ENCODE measurements around the gene NAGPA. TPM values are rescaled to one million over a fixed set of nuclear protein-coding genes. Genes with fewer than 3 reads are reported as not detected.
A peak's percentile ranks its signal among the peaks of the same experiment; 100 is the strongest.
"Not testable (repeated sequence)": the region's sequence is repeated elsewhere in the genome, so short reads cannot be mapped to it uniquely, and the experiment has no call there.

The NAGPA gene, protein sequence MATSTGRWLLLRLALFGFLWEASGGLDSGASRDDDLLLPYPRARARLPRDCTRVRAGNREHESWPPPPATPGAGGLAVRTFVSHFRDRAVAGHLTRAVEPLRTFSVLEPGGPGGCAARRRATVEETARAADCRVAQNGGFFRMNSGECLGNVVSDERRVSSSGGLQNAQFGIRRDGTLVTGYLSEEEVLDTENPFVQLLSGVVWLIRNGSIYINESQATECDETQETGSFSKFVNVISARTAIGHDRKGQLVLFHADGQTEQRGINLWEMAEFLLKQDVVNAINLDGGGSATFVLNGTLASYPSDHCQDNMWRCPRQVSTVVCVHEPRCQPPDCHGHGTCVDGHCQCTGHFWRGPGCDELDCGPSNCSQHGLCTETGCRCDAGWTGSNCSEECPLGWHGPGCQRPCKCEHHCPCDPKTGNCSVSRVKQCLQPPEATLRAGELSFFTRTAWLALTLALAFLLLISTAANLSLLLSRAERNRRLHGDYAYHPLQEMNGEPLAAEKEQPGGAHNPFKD
- total RNA-seq, result 10 to 100 TPM; 22.7 to 22.9 TPM
- long read RNA-seq, transcript NAGPA-201 (10 exons, 2,202 nt), result major isoform, 26 of 63 reads
- long read RNA-seq, partial matches to known transcripts, result 14 of 63 reads
- long read RNA-seq, other reads (novel, unspliced or antisense), result 23 of 63 reads

DNA sequence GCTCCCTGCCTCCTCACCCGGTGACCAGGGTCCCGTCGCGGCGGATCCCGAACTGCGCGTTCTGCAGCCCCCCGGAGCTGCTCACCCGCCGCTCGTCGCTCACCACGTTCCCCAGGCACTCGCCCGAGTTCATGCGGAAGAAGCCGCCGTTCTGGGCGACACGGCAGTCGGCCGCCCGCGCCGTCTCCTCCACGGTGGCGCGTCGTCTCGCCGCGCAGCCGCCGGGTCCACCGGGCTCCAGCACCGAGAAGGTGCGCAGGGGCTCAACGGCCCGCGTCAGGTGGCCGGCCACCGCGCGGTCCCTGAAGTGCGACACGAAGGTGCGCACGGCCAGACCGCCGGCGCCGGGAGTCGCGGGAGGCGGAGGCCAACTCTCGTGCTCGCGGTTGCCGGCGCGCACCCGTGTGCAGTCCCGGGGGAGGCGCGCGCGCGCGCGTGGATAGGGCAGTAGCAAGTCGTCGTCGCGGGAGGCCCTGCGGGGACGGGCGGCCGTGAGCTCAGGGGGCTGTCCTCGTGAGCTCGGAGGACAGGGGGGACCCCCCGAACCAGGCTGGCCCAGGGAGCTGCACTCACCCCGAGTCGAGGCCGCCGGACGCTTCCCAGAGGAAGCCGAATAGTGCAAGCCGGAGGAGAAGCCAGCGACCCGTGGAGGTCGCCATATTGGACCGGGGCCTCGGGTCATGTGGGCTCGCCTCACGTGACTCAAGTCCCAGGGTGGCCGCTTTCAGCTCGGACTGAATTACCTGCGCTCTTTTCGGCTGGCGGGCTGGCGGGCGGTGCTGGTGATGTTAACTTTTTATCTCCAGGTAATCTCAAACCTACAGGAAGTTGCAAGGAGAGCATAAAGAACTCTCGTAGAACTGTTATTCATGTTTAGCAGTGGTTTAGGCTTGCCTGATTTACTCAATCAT, at the start of gene NAGPA:
Gene NAGPA, minus strand, starts transcription at position 680 of the 911 bp plus-strand sequence. Its CDS starts 21 bp downstream, at position 659.
- DNase-seq, result peak; percentile 86 to 96
- intact Hi-C loops (cut with DNase I, micrococcal nuclease), result no loop called here

DNA sequence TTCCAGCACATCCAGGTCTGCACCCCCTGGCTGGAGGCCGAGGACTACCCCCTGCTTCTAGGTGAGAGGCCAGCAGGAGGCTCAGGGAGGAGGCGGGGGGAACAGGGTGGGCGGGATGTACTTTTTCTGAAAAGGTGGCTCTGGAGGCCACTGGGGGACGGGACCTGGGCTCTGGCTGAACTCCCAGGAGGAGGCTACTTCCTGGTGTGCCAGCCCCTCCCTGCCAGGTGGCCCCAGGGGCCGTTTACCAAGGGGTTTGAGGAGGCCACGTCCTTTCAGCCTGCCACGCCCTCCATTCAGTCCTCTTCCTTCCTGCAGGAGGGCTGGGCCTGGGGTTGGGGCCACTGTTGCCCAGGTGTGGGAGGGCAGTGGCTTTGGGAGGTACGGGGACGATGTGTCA, 47.3 kb upstream of the NAGPA start:
- peak; percentile 86 for ATAC-seq
- intact Hi-C loops (cut with DNase I, micrococcal nuclease), result not testable (repeated sequence)

More for the DNA sequence above, at the start of gene NAGPA:
- peak; percentile 86 for ATAC-seq

DNA sequence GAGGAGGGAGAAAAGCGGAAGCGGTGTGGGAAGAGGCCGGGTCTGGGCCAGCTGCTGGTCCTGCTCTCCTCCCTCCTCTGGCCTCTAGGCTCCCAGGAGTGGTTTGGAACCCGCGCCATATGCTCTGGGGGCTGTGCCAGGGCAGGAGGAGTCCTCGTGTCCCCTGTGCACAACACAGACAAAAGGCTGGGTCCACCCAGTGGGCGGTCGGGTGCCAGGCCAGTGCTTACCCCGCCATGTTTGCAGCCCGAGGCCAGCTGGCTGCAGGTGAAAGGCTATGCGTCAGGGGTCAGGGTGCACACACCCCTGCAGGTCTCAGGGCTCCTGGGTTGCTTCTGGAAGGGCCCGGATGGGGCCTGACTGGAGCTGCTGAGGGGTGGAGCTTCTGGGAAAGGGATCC, 46.7 kb upstream of the NAGPA start:
- DNase-seq (peak; percentile 36 to 73), ATAC-seq (peak; percentile 42)
- intact Hi-C loops (cut with DNase I, micrococcal nuclease), result not testable (repeated sequence)

More for the DNA sequence above, 47.3 kb upstream of the NAGPA start:
- peak; percentile 78 to 93 for DNase-seq

DNA sequence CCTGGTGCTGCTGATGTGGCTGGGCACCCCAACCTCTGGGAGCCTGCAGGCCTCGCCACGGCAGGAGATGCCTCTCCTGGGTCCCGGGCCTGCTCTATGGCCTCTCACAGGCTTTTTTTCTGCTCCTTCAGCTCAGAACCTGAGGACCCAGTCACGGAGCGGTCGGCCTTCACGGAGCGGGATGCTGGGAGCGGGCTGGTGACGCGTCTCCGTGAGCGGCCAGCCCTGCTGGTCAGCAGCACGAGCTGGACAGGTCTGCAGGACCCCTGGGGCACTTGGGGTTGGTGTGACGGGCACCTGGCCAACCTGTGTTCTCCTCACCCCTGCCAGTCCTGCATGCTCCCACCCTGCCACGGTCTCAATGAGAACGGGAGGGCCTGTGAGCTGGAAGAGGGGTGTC, 44.9 kb upstream of the NAGPA start:
- intact Hi-C loops (cut with DNase I, micrococcal nuclease), result no loop called here
- DNase-seq (no peak), ATAC-seq (no peak)

DNA sequence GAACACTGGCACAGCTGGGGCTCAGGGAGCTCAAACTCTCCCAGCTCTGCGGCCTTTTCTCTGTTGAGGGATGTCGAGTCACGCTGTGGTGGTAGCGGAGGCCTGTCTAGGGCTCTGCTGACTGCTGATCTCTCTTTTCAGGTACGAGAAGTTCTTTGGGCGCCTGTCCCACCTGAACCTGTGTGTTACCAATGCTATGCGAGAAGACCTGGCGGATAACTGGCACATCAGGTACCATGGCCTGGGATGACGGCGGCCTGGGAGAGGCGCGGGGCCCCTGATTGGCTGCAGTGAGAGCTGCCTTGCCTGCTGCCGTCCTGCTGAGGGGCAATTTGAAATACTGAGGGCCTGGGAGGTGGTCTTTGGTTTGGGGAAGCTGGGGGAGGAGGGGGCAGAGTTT, 43.6 kb upstream of the NAGPA start:
- intact Hi-C loops (cut with DNase I, micrococcal nuclease), result no loop called here
- DNase-seq (no peak), ATAC-seq (no peak)

DNA sequence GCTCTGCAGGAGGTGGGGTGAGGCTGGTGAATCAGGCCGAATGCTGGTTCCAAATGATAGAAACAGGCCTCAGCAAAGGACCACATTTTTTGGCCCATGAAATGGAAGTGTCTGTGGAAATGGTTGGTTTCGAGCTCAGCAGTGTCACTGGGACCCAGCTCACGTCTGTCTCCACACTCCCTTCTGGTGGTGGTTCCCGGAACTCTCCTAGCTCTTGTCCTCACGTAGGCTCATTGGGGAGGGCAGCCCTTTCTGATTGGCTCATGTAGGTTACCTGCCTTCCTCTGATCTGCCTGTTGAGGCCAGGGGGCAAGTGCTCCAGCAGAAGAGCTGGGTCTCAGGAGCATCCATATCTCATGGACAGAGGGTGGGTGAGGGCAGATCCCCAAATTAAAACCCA, 41.9 kb upstream of the NAGPA start:
- intact Hi-C loops (cut with DNase I, micrococcal nuclease), result no loop called here
- ATAC-seq, result no peak
- DNase-seq, result no peak

DNA sequence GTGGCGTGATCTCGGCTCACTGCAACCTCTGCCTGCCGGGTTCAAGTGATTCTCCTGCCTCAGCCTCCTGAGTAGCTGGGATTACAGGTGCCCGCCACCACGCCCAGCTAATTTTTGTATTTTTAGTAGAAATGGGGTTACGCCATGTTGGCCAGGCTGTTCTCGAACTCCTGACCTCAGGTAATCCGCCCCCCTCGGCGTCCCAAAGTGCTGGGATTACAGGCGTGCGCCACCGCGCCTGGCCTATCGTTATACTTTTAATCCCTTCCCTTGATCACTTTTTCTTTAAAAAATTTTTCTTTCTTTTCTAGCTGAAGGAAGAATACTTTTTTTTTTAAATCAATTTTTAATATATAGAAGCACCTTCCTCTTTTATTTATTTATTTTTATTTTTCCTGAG, 40.0 kb upstream of the NAGPA start:
- ATAC-seq; intact Hi-C loops (cut with DNase I, micrococcal nuclease): not testable (repeated sequence)
- DNase-seq, result peak in 1 of 2 donors; percentile 18

DNA sequence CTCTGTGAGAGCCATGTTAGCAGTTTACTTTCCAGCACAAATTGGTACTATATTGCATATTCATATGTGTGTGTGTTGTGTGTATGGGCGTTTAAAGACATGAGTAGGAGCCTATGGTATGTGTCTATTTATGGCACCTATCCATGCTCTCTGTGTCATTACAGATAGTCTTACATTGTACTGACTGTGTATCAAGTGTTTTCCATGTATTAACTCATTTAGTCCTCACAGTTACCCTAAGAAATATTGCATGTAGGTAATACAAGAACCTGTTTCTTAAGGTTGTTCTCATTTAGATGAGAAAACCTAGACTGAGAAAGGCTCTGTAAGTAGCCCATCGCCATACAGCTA, 39.5 kb upstream of the NAGPA start:
- no peak for DNase-seq
- intact Hi-C loops (cut with DNase I, micrococcal nuclease), result no loop called here

DNA sequence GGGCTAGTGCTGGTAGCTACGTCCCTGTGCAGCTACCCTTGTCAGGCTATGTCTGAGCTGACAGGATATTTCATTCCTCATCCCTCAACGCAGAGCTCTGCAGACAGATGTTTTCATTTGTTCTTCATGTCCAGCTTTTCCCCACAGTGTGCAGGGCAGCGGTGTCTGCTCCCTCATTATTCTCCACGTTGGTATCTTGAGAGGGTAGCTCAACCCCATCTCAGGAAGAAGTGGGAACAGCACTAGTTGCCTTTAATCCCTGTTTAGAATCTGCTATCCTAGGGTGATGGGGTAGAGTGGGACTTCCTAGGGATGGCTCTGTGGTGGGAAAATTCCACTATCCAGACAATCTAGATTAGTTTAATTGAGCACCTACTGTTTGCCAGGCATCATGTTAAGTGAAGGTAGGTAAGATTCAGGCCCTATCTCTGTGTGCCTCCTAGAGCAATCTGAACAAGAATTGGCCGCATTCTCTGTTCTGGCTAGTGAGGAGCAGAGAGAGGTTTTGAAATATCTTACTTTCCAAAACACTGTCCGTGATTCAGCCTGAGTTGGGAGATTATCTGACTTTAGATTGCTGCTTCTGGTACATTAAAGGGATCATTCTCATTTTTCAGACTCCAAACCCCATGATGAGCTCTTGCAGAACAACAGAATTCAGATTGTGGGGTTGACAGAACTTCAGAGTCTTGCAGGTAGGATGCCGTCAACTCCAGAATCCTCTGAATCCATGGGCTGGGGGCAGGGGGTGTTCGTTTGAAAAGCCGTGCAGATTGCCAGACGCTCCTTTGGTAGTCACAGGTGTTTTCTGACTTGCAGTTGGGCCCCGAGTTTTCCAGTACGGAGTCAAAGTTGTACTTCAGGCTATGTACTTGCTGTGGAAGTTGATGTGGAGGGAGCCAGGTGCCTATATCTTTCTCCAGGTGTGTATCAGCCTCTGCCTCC, 38.9 kb upstream of the NAGPA start:
- ATAC-seq (no peak), DNase-seq (peak in 1 of 2 donors; percentile 19)
- intact Hi-C loops (cut with DNase I, micrococcal nuclease), result no loop called here

More for the DNA sequence above, 39.5 kb upstream of the NAGPA start:
- no peak for ATAC-seq

DNA sequence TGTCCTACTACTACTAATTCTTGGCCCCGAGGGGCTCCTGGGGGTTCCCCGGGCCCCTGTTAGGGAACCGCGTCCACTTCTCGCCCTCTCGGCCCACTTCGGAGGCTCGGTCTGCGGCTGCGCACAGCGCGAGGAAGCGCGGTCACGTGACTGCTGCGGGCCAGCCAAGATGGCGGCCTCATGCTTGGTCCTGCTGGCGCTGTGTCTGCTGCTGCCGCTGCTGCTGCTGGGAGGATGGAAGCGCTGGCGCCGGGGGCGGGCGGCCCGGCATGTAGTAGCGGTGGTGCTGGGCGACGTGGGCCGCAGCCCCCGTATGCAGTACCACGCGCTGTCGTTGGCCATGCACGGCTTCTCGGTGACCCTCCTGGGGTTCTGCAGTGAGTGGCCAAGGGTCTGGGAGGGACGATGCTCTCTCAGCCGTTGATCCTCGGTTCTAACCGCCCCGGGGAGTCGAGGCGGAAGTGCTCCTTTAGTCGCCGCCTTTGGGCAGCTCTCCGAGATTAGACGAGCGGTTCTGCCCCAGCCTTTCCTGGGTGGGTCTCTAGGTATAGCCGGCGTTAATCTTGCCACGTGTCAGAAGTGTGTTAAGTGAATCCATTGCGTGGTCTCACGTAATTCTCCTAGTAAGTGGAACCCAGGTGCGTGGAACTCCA, 38.1 kb upstream of the NAGPA start, which contains the start of gene ALG1:
Gene ALG1, plus strand, starts transcription at position 163 of the 653 bp plus-strand sequence. Its CDS starts 7 bp downstream, at position 170.
- DNase-seq (peak; percentile 84 to 94), ATAC-seq (peak; percentile 93)
- intact Hi-C loops (cut with DNase I, micrococcal nuclease), result no loop called here

DNA sequence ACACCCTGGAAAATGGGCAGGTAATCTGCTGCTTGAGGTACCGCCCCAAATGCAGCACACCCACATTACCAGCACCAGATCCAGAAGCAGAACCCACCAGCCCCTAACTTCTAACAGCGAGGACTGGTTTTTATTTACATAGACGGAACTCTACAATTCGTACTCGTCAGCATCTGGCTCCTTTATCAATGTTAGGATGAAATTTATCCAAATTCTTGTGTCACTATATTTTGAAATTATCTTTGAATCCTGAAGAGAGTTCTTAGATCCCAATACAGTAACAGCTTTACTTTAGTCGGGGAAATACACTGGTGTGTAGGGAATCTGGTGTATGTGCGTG, 37.6 kb upstream of the NAGPA start:
- ATAC-seq, result no peak
- DNase-seq, result peak in 1 of 2 donors; percentile 1
- intact Hi-C loops (cut with DNase I, micrococcal nuclease), result no loop called here

DNA sequence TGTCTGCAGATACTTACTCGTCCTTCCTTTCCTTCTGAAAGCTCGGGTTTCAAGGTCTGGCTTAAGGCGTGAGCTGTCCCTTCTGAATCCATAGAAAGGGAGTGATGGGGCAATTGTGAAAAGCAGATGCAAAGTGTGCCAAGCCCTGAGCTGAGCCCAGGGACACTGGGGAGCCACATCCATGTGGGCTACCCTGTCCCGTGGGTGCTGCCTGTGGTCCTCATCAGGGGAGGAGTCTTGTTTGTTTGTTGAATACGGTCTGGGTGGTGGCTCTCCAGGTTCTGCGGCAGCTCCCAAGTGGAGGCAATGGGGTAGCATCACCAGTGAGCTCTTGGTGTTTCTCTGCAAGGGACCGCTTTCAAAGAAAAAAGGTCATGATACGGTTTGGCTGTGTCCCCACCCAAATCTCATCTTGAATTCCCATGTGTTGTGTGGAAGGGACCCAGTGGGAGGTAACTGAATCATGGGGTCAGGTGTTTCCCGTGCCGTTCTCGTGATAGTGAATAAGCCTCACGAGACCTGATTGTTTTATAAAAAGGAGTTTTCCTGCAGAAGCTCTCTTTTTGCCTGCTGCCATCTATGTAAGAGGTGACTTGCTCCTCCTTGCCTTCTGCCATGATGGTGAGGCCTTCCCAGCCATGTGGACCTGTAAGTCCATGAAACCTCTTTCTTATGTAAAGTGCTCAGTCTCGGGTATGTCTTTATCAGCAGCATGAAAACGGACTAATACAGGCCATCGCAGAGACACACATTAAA, 36.9 kb upstream of the NAGPA start:
- peak in 1 of 2 donors; percentile 22 for DNase-seq
- no peak for ATAC-seq
- intact Hi-C loops (cut with DNase I, micrococcal nuclease), result no loop called here

DNA sequence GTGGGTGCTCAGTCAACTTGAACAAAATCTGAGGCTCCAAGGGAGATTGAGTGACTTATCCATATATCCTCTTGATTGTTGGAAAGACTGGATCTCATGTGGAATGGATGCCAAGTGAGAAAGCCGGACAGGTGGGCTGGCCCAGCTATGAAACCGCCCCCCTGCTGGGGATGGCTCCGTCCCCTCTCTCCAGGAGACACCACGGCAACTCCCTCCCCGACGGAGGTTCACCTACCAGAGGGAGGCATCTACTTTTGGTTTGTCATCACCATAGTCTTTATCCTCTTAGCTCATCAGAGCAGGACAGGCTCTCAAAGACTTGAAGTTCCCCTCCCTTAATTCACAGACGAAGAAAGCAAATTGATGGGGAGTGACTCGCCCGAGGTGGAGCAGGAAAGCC, 36.1 kb upstream of the NAGPA start:
- intact Hi-C loops (cut with DNase I, micrococcal nuclease), result no loop called here
- ATAC-seq, result no peak
- peak in 1 of 2 donors; percentile 11 for DNase-seq

DNA sequence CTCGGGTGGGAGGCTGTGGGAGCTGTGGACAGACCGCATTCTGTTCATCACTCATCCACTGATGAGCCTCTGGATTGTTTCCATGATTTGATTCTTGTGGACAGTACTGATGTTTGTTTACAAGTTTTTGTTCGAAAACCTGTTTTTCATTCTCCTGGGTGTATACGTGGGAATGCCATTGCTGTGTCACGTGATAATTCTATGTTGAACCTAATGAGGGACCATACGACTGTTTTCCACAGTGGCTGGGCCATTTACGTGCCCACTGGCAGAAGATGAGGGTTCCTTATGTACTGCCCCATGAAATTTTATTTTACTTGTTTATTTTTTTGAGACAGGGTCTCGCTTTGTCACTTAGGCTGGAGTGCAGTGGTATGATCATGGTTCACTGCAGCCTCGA, 35.3 kb upstream of the NAGPA start:
- DNase-seq (no peak), ATAC-seq (no peak)
- intact Hi-C loops (cut with DNase I, micrococcal nuclease), result no loop called here

DNA sequence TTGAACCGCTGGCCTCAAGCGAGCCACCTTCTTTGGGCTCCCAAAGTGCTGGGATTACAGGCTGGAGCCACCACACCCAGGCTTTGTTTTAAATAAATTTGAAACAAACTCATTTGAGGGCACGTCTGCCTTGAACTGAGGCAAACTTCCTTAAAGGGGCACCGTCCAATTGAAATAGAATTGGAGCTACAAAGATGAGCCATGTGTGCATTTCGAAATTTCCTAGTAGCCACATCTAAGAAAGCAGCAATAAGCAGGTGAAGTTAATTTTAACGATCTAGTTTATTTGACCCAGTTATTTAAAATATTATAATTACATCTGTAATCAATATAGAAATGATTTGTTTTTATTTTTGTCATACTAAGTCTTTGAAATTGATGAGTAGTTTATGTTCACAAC, 32.8 kb upstream of the NAGPA start:
- intact Hi-C loops (cut with DNase I, micrococcal nuclease), result no loop called here
- ATAC-seq (no peak), DNase-seq (no peak)

DNA sequence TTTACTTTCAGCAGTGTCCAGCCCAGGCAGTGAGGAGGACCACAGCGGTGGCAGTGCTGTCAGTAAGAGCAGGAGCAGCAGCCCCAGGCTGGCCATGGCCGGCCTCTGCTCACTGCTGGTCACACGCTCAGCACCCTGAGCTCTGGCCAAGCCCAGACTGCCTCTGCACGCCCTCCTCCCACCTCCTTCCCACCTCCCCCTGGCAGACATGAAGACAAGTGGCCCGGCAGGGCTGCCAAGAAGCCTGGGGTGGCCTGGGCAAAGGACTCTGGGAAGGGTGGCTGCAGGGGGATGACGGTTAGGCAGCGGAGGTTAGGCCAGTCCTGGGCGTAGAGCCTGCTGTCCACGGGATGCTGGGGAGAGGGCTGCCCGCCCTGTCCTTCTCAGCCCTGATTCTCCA, 32.1 kb upstream of the NAGPA start, which contains the start of gene C16orf89:
Gene C16orf89, minus strand, starts transcription at position 144 of the 400 bp plus-strand sequence. Its CDS starts 48 bp downstream, at position 96.
- DNase-seq (peak in 1 of 2 donors; percentile 26), ATAC-seq (peak; percentile 12)
- intact Hi-C loops (cut with DNase I, micrococcal nuclease), result no loop called here

DNA sequence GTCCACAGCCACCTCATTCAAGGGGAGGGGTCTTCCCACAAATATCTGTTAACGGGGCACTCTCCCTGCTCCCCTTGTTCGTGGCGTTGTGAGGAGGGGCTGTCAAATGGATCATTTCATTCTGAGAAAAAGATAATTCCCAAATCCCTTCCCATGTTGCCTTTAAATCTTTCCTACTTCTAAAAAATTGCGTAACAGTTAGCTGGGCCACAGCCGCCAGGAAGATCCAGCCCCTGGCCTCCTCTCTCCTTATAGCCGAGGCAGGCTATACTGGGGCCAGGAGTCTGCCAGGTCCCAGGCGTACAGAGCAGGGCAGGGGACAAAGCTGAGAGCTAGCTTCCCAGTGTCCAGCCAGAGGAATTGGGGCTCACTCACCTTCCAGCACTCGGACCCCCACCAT, 31.6 kb upstream of the NAGPA start:
- DNase-seq (peak in 1 of 2 donors; percentile 20), ATAC-seq (peak; percentile 43)
- intact Hi-C loops (cut with DNase I, micrococcal nuclease), result no loop called here
